Muscle layer of colon (tissue), 2 donors: ENCODE measurements around the gene ANXA6.

ENCODE experiments used
- H3K27ac ChIP-seq: one replicate; pipeline ENCODE4 v1.7.0; 2013; ENCODE audit warnings: low read depth, mild to moderate bottlenecking, low read length, moderate library complexity
- H3K27me3 ChIP-seq, 2 donors: one replicate each; pipeline ENCODE4 v1.7.0; 2013; ENCODE audit warnings: low read length in 2 of 2, mild to moderate bottlenecking in 2 of 2; ENCODE audit not compliant: insufficient read depth in 2 of 2, control insufficient read depth in 1 of 2
- H3K36me3 ChIP-seq: one replicate; pipeline ENCODE4 v1.7.0; 2013; ENCODE audit warnings: mild to moderate bottlenecking, low read length; ENCODE audit not compliant: insufficient read depth
- H3K4me1 ChIP-seq: one replicate; pipeline ENCODE4 v1.7.0; 2013; ENCODE audit warnings: mild to moderate bottlenecking, low read length; ENCODE audit not compliant: insufficient read depth
- H3K4me3 ChIP-seq, 2 donors: one replicate each; pipeline ENCODE4 v1.7.0; 2013; ENCODE audit warnings: low read length in 2 of 2, low read depth in 1 of 2, mild to moderate bottlenecking in 1 of 2, moderate library complexity in 1 of 2
- H3K9ac ChIP-seq: one replicate; pipeline ENCODE4 v1.7.0; 2013; ENCODE audit warnings: low read length
- H3K9me3 ChIP-seq: one replicate; pipeline ENCODE4 v1.7.0; 2013; ENCODE audit warnings: mild to moderate bottlenecking, low read length
- donor health status: abdominal sarcoma.
- donor health status: Adenocarcinoma of cecum.

The ANXA6 gene

DNA sequence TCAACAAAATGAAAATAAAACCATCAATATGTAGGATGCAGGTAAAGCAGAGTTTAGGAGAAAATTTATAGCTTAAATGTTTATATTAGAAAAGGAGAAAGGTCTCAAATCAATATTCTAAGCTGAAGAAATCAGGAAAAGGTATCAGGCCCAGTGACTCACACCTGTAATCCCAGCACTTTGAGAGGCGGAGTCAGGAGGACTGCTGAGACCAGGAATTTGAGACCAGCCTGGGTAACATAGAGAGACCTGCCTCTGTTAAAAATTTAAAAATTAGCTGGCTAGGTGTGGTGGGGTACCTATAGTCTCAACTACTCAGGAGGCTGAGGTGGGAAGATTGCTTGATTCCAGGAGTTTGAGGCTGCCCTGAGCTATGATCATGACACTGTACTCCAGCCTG is 34.1 kb upstream of the ANXA6 start:
- Histone ChIP-seq H3K27me3 (no peaks in the 10 kb centered on the region), H3K9me3 (no peaks in the 10 kb centered on the region), H3K36me3 (peaks cover 24% of the 10 kb centered on the region), H3K4me3 (no peak overlapping the region), H3K27ac (no peak overlapping the region), H3K9ac (no peak overlapping the region), H3K4me1 (no peaks in the 10 kb centered on the region)

DNA sequence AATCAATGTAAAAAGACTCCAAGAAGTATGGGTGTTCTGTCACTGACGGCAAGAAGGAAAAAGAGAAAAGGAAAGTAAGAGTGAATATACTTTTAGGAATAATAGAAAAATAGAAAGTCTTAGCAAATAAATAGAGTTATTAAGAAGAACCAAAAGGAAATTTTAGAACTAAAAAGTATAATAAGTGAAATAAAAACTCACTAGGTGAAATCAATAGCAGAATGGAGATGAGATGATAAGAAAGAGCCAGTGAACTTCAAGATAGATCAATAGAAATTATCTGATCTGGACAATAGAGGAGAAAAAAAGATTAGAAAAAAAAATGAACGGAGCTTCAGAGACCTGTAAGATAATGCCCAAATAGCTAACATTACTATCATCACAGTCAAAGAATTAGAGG is 31.6 kb upstream of the ANXA6 start:
- no peak overlapping the region for H3K27ac ChIP-seq
- H3K4me1 ChIP-seq: no peaks in the 10 kb centered on the region
- peaks cover 45% of the 10 kb centered on the region for H3K36me3 ChIP-seq
- H3K9ac ChIP-seq: no peak overlapping the region
- H3K27me3 ChIP-seq: no peaks in the 10 kb centered on the region
- no peak overlapping the region for H3K4me3 ChIP-seq
- H3K9me3 ChIP-seq: no peaks in the 10 kb centered on the region

DNA sequence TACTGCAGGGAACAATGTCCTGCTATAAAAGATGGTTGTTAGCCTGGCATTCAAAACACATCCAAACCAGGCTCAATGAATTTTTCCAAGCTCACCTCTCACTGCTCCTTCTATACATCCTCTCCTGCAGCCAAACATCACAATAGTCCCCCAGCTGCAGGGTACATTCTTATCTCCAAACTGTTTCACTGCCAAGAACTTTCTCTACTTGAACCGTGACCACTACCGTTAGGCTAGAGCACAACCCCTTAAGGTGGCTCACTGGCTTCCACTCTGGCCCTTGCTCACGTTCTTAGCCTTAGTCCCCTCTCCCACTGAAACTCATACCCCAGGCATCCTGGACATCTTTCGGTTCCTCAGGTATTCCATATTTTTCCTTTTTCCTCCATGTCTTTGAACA is 29.0 kb upstream of the ANXA6 start:
- H3K36me3 ChIP-seq: peaks cover 59% of the 10 kb centered on the region
- no peaks in the 10 kb centered on the region for H3K27me3 ChIP-seq
- no peak overlapping the region for H3K27ac ChIP-seq
- H3K4me1 ChIP-seq: no peaks in the 10 kb centered on the region
- no peak overlapping the region for H3K9ac ChIP-seq
- H3K9me3 ChIP-seq: no peaks in the 10 kb centered on the region
- no peak overlapping the region for H3K4me3 ChIP-seq

DNA sequence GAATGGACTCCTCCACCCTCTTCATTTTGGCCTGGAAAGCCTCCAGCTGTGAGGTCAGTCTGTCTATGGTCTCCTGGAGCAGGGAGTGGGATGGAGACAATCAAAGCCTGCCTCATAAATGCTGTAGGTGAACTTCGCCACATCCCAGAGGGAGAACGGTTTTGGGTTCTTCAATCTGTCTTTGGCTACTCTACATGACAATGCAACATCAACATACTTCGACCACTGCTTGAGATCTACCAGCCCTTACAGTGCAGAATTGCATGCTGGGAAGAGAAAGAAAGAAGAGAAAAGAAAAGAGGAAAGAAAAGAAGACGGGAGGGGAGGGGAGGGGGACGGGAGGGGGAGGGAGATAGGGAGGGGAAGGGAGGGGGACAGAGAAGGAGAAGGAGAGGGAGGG is 28.5 kb upstream of the ANXA6 start:
- Histone ChIP-seq H3K9me3 (no peaks in the 10 kb centered on the region), H3K27me3 (no peaks in the 10 kb centered on the region), H3K27ac (no peak overlapping the region), H3K36me3 (peaks cover 61% of the 10 kb centered on the region), H3K4me3 (no peak overlapping the region), H3K4me1 (no peaks in the 10 kb centered on the region), H3K9ac (no peak overlapping the region)

DNA sequence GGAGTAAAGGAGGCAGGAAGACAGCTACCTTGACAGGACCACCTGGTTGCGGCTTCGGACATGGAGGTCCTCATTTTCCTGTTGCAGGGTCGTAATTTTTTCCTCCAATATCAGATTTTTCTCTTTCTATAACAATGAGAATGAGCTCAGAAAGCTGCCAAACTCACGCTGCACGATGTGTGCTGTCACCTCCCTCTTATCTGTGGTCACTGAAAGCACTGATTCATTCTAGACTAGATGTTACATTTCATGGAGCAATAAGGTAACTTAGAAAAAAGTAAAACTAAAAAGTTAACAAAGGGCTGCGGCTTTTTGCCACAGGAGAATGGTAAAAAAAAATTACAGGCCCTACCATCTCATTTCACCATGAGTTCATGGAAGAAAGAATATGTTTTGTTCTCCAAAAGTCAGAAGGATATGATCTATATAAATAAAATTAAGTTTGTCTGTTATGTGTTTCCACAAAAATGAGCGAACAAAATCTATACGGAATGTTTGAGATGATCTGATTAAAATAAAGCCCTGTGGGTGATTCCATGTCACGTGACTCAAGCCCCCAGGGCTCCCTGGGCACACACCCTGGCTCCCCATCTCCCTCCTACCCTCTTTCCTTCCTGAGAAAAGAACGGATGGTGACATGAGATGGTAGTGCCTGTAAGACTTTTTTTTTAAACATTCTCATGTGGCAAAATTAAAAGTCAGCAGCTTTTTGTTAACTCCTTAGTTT is 26.9 kb upstream of the ANXA6 start:
- Histone ChIP-seq H3K9me3 (no peaks in the 10 kb centered on the region), H3K4me3 (no peak overlapping the region), H3K27ac (no peak overlapping the region), H3K36me3 (peaks cover 72% of the 10 kb centered on the region), H3K9ac (no peak overlapping the region), H3K4me1 (no peaks in the 10 kb centered on the region), H3K27me3 (no peaks in the 10 kb centered on the region)

DNA sequence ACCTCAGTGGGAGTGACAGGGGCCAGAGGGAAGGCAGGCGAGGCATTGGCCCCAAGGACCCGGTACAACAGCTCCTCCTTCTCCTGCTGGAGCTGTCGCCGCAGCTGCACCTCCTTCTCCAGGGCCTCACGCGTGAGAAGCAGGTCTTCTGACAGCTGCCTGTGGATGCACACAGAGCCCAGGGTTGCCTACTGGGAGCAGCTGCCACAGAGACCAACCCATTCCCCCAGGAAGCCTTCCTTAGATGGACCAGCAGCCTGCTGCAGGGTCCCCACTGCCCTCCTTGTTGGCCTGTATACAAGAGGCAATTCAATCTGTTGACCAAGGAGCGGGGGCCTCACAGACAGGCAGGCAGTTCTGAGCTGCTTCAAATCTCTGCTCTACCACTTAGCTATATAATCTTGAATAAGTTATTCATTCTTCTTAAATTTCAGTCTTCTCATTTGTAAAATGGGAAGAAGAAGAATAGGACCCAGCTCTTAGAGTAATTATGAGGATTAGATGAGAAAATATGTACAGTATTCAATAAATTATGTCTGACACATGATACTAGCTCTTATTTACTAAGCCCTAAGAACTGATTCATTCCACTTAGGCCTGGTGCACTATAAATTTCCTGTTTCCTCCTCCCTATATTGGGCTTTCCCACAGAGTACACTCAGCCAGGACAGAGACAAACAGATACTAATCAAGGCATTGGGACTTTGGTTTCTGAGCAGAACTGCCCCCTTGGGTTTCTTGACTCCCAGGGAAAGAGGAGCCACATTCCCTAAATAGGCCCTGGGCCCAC is 26.1 kb upstream of the ANXA6 start:
- H3K27me3 ChIP-seq: no peaks in the 10 kb centered on the region
- no peak overlapping the region for H3K4me3 ChIP-seq
- H3K9me3 ChIP-seq: no peaks in the 10 kb centered on the region
- peaks cover 72% of the 10 kb centered on the region for H3K36me3 ChIP-seq
- no peak overlapping the region for H3K9ac ChIP-seq
- no peaks in the 10 kb centered on the region for H3K4me1 ChIP-seq
- H3K27ac ChIP-seq: no peak overlapping the region

DNA sequence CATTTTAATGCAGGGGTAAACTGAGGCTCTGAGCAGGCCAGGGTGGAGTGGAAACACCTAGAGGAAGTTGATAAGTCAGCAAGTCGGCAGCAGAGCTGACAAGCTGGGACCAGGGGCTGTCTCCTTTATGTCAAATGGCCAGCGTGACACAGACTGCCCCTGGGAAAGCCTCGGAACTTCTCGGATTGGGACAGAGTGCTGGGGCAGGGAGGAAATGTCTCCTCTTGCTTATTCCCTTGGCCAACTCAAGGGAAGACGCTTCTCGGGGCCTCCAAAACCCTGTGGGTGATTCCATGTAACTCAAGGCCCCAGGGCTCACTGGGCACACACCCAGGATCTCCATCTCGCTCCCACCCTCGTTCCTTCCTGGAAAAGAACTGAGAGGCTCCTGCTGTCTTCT is 25.4 kb upstream of the ANXA6 start:
- Histone ChIP-seq H3K36me3 (peaks cover 76% of the 10 kb centered on the region), H3K9ac (no peak overlapping the region), H3K27me3 (no peaks in the 10 kb centered on the region), H3K4me3 (no peak overlapping the region), H3K9me3 (no peaks in the 10 kb centered on the region), H3K27ac (no peak overlapping the region), H3K4me1 (no peaks in the 10 kb centered on the region)

DNA sequence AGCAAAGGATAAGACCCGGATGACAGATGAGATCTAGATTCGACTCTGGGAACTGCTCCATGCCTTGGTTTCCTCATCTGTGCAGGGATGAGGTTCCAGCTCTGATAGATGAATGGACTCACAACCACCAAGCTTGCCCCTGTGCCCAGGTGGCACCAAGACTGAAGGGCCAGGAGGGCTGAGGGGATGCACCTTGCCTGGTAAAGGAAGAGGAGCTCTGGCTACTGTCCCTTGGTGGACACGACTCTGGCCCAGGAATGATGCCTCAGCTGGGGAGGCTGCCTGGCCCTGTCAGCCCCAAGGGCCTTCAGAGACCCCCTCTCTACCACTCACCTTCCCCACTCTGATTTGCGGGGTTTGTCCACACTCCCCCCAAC is 24.9 kb upstream of the ANXA6 start:
- H3K4me1 ChIP-seq: no peaks in the 10 kb centered on the region
- peaks cover 72% of the 10 kb centered on the region for H3K36me3 ChIP-seq
- no peaks in the 10 kb centered on the region for H3K27me3 ChIP-seq
- H3K9me3 ChIP-seq: no peaks in the 10 kb centered on the region
- no peak overlapping the region for H3K27ac ChIP-seq
- no peak overlapping the region for H3K4me3 ChIP-seq
- H3K9ac ChIP-seq: no peak overlapping the region

DNA sequence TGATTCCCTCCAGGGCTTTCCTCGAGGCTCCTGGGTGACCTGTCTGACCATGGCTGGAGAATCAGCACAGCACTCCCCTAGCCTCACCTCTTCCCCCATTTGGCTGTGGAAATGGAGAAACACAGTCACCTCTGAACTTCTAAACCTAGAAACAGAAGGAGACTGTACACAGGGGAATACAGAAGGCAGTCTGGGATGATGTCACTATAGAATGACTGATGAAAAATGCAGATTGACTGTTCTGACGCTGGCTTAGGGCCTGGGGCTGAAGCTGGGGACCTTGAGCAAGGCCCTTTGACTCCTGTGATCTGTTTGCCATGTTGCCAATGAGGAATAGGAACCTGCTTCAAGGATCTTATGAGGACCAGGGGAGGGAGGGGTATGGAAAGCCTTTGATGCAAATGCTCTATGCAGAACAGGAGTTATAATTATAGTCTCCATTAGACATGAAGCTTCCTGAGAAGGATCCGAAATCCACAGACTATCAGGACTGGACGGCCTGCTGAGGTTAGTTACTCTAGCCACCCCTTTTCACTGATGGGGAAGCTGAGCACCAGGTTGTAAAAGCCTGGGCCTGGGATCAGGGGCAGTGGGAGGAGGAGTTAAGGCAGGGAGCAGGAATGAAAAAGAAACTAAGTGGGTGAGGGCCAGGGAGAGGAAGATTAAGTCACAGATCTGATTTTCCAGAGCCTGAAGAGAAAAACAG is 24.4 kb upstream of the ANXA6 start:
- no peak overlapping the region for H3K4me3 ChIP-seq
- H3K9me3 ChIP-seq: no peaks in the 10 kb centered on the region
- no peaks in the 10 kb centered on the region for H3K4me1 ChIP-seq
- no peaks in the 10 kb centered on the region for H3K27me3 ChIP-seq
- H3K9ac ChIP-seq: no peak overlapping the region
- H3K36me3 ChIP-seq: peaks cover 66% of the 10 kb centered on the region
- H3K27ac ChIP-seq: no peak overlapping the region

DNA sequence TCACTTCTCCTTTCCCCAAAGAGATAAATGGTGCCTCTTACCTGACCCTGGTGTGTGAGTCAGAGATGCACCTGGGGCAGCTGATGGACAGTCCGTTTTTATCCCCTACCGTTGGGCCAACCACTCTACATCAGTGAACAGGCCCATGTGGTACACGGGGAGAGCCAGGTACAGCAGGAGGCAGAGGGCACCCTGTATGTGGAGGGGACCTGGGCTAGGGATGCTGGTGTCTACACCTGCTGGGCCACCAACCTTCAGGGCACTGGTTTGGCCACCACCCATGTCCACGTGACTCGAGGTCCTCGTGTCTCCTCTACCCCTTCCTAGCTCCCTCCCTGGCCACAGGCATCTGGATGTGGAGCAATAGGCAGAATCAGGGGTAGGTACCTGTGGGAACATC is 22.7 kb upstream of the ANXA6 start:
- Histone ChIP-seq H3K4me3 (no peak overlapping the region), H3K9me3 (no peaks in the 10 kb centered on the region), H3K4me1 (no peaks in the 10 kb centered on the region), H3K27me3 (no peaks in the 10 kb centered on the region), H3K36me3 (peaks cover 54% of the 10 kb centered on the region), H3K27ac (no peak overlapping the region), H3K9ac (no peak overlapping the region)

DNA sequence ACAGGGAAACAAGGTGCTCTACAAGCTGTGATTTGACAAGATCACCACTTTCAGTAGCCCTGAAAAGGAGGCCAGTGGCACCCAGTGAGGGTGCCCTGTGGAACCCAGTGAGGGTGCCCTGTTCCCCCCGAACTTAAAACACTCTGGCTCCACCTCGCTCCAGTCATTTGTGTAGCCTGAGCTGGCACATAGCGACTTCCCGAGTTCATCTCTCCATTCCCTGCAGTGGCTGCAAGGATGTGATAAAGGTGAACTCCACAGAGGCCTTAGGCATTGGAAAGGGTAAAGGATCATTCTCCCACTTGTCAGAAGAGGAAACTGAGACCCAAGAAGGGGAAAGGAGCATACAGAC is 21.9 kb upstream of the ANXA6 start:
- Histone ChIP-seq H3K9me3 (no peaks in the 10 kb centered on the region), H3K4me1 (no peaks in the 10 kb centered on the region), H3K27ac (no peak overlapping the region), H3K27me3 (no peaks in the 10 kb centered on the region), H3K9ac (no peak overlapping the region), H3K4me3 (no peak overlapping the region), H3K36me3 (peaks cover 46% of the 10 kb centered on the region)
